GM19099 (cell line): ENCODE measurements around the gene FRRS1.

Source experiments
- POLR2A ChIP-seq: IDR thresholded peaks from 3 replicates; pipeline ENCODE4 v1.6.1; 2011; ENCODE audit warnings: low read depth; ENCODE audit not compliant: insufficient read length; ENCODE audit errors: extremely low read depth

The FRRS1 gene

DNA sequence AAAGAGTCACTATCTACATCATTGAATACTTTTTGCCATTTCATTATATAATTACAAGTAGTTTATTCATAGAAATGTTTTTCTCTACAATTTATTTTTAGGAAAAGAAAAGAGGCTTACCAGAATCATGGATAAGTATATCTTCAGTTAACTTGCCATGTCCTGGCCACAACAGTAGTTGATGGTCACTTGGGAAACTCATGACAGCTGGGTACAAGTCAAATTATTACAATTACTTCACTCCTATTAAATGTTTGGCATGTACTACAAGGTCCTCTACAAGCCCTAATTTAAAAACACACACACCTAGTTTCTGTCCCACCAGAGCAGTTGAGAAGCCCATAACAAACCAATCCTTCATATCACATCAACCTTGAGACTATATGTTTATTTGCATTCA is 91.1 kb downstream of the FRRS1 start:
- TF ChIP-seq POLR2A = no peak

DNA sequence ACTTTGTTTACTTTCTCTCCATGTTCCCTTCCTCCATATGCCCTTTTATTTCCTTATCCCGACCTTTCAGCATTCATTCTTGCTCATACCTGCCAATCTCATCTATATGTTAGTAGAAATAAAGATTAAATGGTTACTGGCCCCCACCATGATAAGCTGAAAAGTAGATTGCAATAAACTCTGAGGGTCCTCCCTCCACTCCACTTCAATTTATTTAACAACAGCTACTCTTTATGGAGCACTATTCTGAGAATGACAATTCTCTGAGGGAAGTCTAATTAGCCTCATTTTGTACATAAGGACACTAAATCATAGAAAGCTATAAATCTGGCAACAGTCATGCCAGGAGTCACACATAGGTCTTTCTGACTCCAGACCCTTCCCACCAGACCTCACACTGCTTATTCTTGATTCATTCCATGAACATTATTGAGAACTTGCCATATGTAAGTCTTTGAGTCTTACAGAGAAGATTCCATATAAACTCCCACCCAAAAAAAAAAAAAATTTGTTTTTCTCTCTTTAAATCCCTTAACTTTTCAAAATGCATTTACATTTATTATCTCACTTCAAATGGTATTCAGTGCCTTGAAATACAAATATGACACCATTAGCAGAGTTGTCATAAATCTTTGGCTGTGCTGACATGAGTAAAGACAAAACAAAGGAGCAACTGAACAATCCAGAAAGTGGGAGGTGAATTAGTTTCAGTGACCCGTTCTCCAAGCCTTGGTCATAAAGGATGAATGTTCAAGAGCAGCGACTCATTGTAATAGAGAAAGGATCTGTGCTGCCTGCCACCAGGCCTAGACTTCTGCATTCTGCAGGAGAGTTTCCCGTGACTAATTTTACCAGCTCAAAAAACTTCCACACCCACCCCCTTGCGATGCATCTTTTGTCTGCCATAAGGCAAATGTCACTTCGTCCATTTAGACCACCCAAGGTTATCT is 92.0 kb downstream of the FRRS1 start:
- TF ChIP-seq POLR2A = no peak

DNA sequence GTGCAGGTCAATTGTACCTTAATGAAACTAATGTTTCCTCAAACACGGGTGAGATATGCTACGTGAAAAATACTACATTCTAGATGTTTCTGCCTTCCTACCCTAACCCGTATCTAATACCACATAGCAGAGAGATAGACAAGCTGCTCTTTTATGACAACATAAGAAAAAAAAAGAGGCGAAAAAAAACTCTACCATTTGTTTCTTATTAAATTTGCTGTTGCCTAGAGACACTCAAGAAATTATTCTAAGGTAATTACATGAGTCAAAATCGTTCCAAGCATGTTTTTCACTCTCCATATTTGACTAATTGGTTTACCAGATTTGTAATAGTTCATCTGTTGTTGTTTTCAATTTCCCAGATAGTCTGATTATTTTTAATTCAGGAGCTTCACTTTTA is 93.1 kb downstream of the FRRS1 start:
- TF ChIP-seq POLR2A = no peak

DNA sequence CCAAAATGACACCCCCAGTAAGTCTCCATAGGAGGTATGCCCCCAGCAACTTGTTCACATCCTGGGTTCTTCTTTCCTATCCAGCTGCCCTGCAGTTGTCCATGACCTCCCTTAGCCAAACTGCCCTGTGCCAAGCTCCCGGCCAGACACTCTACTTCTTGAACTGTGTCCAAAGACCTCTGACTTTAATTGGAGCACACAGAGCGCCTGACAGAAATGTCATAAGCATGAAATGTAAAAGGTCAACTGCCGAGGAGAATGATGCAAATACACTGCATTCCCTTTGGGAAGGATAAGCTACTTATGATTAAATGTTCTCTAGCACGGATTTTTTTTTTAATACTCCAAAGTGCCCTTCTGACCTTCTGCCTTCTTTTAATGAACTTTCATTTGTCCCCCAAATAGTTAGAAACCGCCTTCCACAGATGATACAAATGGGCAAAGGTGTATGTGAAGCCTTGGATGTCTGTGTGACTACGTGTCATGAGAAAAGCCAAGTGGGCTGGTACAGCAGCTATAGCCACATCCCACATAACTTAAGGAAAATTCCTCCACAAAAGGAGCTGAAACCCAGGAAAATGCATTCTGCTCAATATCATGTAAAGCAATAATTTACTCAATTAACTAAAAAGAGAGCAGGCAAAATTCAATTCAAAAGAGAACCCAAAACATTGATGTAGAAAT is 93.8 kb downstream of the FRRS1 start:
- no peak for TF ChIP-seq POLR2A

- no peak for TF ChIP-seq POLR2A
Measured at GRCh38 chr1:99672038-99672437, 94.4 kb downstream of the FRRS1 start.

- TF ChIP-seq POLR2A = no peak
Measured at GRCh38 chr1:99670583-99670982, 95.9 kb downstream of the FRRS1 start.

DNA sequence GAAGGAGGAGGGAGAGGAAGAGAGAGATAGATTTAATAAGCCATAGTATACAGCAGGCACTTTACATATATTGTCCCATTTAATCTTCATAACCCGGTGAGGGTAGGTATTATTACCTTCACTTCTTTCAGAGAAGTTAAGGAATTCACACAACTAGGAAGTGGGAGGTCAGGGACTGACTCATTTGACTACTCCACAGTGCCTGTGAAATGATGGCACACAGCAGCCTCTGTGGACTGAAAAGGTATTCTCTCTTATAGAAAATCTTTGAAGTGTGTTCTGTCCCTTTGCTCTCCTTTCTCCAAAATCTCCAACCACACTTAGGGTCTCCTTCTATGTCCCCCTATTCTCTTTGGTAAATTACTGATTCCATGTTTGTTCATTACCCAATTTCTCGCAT is 96.6 kb downstream of the FRRS1 start:
- no peak for TF ChIP-seq POLR2A

GRCh38 chr1:99669376-99669775 is 97.1 kb downstream of the FRRS1 start:
- TF ChIP-seq POLR2A = no peak

DNA sequence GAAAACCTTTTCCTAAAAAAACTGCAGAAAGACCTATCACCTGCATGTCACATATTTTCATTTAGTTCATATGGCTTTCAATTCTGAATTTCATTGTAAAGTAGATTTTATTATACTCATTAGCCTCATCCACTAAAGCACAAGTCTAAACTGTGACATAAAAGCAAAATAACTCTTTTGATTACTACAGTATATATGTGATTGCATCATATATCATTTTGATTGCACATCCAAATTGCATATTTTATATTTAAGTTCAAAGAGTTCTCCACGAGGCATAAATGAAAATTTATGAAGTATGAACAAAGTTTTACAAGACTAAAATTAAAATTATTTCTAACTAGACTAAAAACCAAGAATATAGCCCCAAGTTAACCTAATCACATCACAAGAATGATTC is 101.2 kb downstream of the FRRS1 start:
- TF ChIP-seq POLR2A = no peak

- no peak for TF ChIP-seq POLR2A
Measured at GRCh38 chr1:99663501-99663900, 102.9 kb downstream of the FRRS1 start.

GRCh38 chr1:99662539-99663080 is 103.8 kb downstream of the FRRS1 start:
- no peak for TF ChIP-seq POLR2A

DNA sequence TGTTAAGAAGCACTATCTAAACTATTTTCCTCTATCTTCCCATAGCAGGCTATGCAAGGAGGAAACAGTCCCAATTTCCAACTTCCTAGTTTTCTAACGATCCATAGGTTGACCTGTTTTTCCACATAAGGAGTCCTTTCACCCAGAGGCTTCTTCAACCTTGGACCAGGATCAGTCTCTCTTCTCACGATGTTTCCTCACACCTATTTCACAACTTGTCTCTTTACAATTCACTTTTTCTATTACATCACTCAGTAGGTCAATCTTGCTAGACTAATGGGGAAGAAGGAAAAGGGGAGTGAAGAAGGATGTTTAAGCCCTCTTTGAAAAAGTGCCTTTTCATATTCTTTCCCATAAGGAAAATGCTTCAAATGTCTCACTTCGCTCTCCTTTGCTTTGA is 104.7 kb downstream of the FRRS1 start:
- no peak for TF ChIP-seq POLR2A

- TF ChIP-seq POLR2A = no peak
Measured at GRCh38 chr1:99660496-99660895, 105.9 kb downstream of the FRRS1 start.

GRCh38 chr1:99659755-99660210 is 106.7 kb downstream of the FRRS1 start:
- TF ChIP-seq POLR2A = no peak
